GM12878 (cell line): ENCODE measurements around the gene TBC1D24. TPM values are rescaled to one million over a fixed set of nuclear protein-coding genes. Genes with fewer than 3 reads are reported as not detected.

Source experiments
- ATAC-seq: fragments of 200-7000 bp; cut with Tn5 transposase; 3 replicates; pipeline ENCODE4 v1.9.1; 2020; ENCODE audit warnings: mild to moderate bottlenecking, moderate library complexity
- BruUV-seq: library from RNA; stranded (reverse); fragments of 400-500 nt; replicated peaks from 2 replicates; lab custom pipeline; 2021; lab: Mats Ljungman, UMichigan
- CTCF ChIA-PET: fragments of 300-600 bp; sonication (Branson Sonifier 250); formaldehyde crosslinking; extraction: SDS; loops from one replicate; lab custom pipeline; 2021; ENCODE audit warnings: inconsistent platforms; lab: Yijun Ruan, JAX
- POLR2A ChIA-PET: fragments of 350-600 bp; formaldehyde crosslinking; extraction: SDS; loops from one replicate; lab custom pipeline; 2021; ENCODE audit warnings: inconsistent platforms; lab: Charles Lee
- RAD21 ChIA-PET: fragments of 300-600 bp; sonication (Branson Sonifier 250); formaldehyde crosslinking; loops from one replicate; lab custom pipeline; 2023; ENCODE audit warnings: antibody characterized with exemption; ENCODE audit not compliant: unreplicated experiment; lab: Charles Lee
- SMC1A ChIA-PET: fragments of 300-600 bp; sonication (Branson Sonifier 250); formaldehyde crosslinking; loops from one replicate; lab custom pipeline; 2023; ENCODE audit not compliant: unreplicated experiment, uncharacterized antibody; lab: Charles Lee
- DNase-seq: peaks from one replicate; pipeline ENCODE4 v3.0.0-alpha.2; 2011; ENCODE audit warnings: low read depth, low spot score
- FAIRE-seq: peaks from 3 replicates; lab custom pipeline; 2011; peaks lifted over from hg19 to GRCh38; lab: Jason Lieb, UNC
- H2AFZ ChIP-seq: 2 replicates; pipeline ENCODE4 v1.6.0; 2011; ENCODE audit warnings: low read depth, low read length, control low read depth; ENCODE audit not compliant: control insufficient read depth
- H3K27ac ChIP-seq: 2 replicates; pipeline ENCODE4 v1.5.1; 2011; ENCODE audit warnings: control low read depth; ENCODE audit not compliant: control insufficient read depth, insufficient read depth
- H3K27me3 ChIP-seq, 2 experiments: replicated peaks in 1 of 2; 2 replicates each; pipeline versions ENCODE4 v1.6.0 to v1.6.1; 2011; ENCODE audit warnings: low read length in 1 of 2; ENCODE audit not compliant: control insufficient read depth in 2 of 2, insufficient read depth in 2 of 2
- H3K36me3 ChIP-seq, 2 experiments: 2 replicates each; pipeline ENCODE4 v1.5.1; 2011; ENCODE audit warnings: low read length in 1 of 2; ENCODE audit not compliant: control insufficient read depth in 2 of 2, insufficient read depth in 2 of 2
- H3K4me1 ChIP-seq: 2 replicates; pipeline ENCODE4 v1.6.1; 2011; ENCODE audit warnings: mild to moderate bottlenecking, low read length, moderate library complexity, mixed read lengths; ENCODE audit not compliant: control insufficient read depth, insufficient read depth
- H3K4me2 ChIP-seq: 2 replicates; pipeline ENCODE4 v1.6.0; 2011; ENCODE audit warnings: control low read depth; ENCODE audit not compliant: control insufficient read depth, insufficient read depth
- H3K4me3 ChIP-seq: fragments of 200-600 bp; sonication (generic); 2 replicates; pipeline ENCODE4 v1.5.1; 2016
- H3K79me2 ChIP-seq: 2 replicates; pipeline ENCODE4 v1.6.0; 2011; ENCODE audit warnings: low read length; ENCODE audit not compliant: control insufficient read depth, insufficient read depth
- H3K9ac ChIP-seq: 2 replicates; pipeline ENCODE4 v1.8.0; 2011; ENCODE audit warnings: low read length, control low read depth, mixed read lengths; ENCODE audit not compliant: control insufficient read depth, insufficient read depth
- H3K9me3 ChIP-seq: replicated peaks from 3 replicates; pipeline ENCODE4 v1.5.1; 2011; ENCODE audit warnings: mild to moderate bottlenecking, low read length; ENCODE audit not compliant: control insufficient read depth, insufficient read depth
- H4K20me1 ChIP-seq: 2 replicates; pipeline ENCODE4 v1.6.0; 2011; ENCODE audit not compliant: control insufficient read depth, insufficient read depth
- ZNF207 ChIP-seq: fragments of 450-650 bp; IDR thresholded peaks from 2 replicates; pipeline ENCODE4 v1.6.1; 2014; ENCODE audit warnings: antibody characterized with exemption, mild to moderate bottlenecking, borderline replicate concordance
- WGBS: methylation state at CpG from one replicate; pipeline ENCODE4 v1.1.6; 2016; ENCODE audit warnings: low lambda C conversion rate; ENCODE audit not compliant: insufficient replicate concordance, insufficient coverage; ENCODE audit errors: missing lambda C conversion rate; 5-methylcytosine and 5-hydroxymethylcytosine counted together
- in situ Hi-C: fragments of 300-500 bp; cut with MboI; formaldehyde crosslinking; loops from 9 replicates; pipeline ENCODE4 v1.14.3; 2018; ENCODE audit warnings: mixed read lengths
- intact Hi-C: fragments of 100-400 bp; cut with micrococcal nuclease; formaldehyde crosslinking; loops from one replicate; pipeline ENCODE4 v1.14.2; 2022; ENCODE audit not compliant: unreplicated experiment
- polyA plus RNA-seq, 11 experiments: library from polyadenylated mRNA; depleted of rRNA in 4 of 11; unstranded in 6 of 11; stranded (reverse) in 5 of 11; fragments of >200 nt; fragmentation: Nextera tagmentation in 4 of 11; fragmentation: Illumina TruSeq in 1 of 11; extraction: Ambion mirVana in 4 of 11; extraction: Trizol in 1 of 11; gene quantifications; 1 replicate in 1 of 11; 2 replicates in 10 of 11; pipeline versions ENCODE4 v1.2.1 to v1.2.3, GENCODE V29; 2011 to 2016; ENCODE audit warnings: inconsistent platforms in 2 of 11, missing spikeins in 2 of 11, low read depth in 1 of 11
- total RNA-seq, 4 experiments: library from RNA; depleted of rRNA in 3 of 4; stranded (reverse); fragments of >200 nt in 3 of 4; fragmentation: Illumina TruSeq in 1 of 4; extraction: Trizol in 1 of 4; gene quantifications; 2 replicates each; pipeline versions ENCODE4 v1.2.1 to v1.2.3, GENCODE V29; 2013 to 2021
- TF ChIP-seq, protein P1 (sequence below): IDR thresholded peaks from 2 replicates; pipeline ENCODE4 v1.6.1; 2011; ENCODE audit warnings: mild to moderate bottlenecking, low read depth, low read length, moderate library complexity; ENCODE audit not compliant: insufficient replicate concordance

Gene TBC1D24
- total and polyA plus RNA-seq, 10 of the 15 experiments (the other 5 are each of a cell fraction or from before 2014, with no cell fraction given) = 1.1 to 9.6 (median 4.5) TPM

DNA sequence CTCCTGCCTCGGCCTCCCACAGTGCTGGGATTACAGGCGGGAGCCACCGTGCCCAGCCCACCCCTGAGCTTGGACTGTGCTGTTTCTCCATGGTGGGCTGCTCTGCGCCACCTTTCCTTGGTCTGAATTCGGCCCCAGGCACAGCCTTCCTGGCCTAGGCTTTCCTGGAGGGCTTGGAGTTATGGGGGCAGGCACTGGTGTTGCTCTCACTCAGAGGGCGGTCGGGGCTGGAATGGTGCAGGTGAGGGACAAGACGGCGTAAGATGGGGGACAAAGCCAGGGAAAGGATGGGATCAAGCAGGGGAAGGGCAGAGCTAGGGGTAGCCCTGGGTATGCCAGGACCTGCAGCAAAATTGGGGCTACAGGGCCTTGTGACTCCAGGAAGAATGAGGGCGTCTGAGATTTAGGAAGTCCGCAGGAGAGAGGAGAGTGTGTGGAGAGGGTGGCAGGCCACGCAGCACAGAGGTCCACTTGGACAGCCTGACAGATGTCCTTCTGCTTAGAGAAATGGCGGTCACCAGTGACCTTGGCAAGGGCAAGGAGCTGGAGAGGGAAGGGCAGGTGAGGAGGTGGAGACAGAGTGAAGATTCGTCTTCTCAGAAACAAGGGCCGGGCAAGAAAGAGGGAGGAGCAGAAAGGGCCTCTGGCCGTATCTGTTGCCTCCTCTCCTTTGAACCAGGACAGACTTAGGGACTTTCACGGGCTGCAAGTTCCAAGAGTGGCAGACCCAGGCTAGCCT lies 37.2 kb downstream of the TBC1D24 start:
- ChIA-PET RAD21 (interaction anchor here (1.0 to 1.3 kb wide), 2 partner anchors 42 to 241 kb away, joined by 3 to 4 read pairs; partner anchors contain the start of gene SRRM2), POLR2A (no interaction called here), CTCF (interaction anchor here (0.6 to 1.6 kb wide), 2 partner anchors 27 to 372 kb away, joined by 3 to 4 read pairs; no protein-coding TSS in a partner anchor), SMC1A (interaction anchor here (0.8 to 1.3 kb wide), 2 partner anchors 10 to 26 kb away, joined by 3 to 5 read pairs; partner anchors contain the start of gene PDPK1)
- Histone ChIP-seq H3K4me2 (no peak overlapping the region), H4K20me1 (peaks cover 6% of the 10 kb centered on the region; the same call in 1 of the 2 replicates), H3K4me3 (no peak overlapping the region), H3K9ac (no peak overlapping the region), H3K27me3 (no peaks in the 10 kb centered on the region), H2AFZ (no peak overlapping the region), H3K4me1 (peaks cover 41% of the 10 kb centered on the region), H3K9me3 (no peaks in the 10 kb centered on the region), H3K79me2 (peaks cover 34% of the 10 kb centered on the region), H3K27ac (no peak overlapping the region), H3K36me3 (peaks cover 2 to 6% of the 10 kb centered on the region in 2 experiments; a peak in 3 of 4 replicates)
- DNase-seq (no peak), FAIRE-seq (no peak), ATAC-seq (no peak)
- in situ Hi-C loops = no loop called here
- no TSS peak for BruUV-seq
- 93% methylated on average over 17 of the region's 17 CpGs for WGBS
- TF ChIP-seq, protein P1, sequence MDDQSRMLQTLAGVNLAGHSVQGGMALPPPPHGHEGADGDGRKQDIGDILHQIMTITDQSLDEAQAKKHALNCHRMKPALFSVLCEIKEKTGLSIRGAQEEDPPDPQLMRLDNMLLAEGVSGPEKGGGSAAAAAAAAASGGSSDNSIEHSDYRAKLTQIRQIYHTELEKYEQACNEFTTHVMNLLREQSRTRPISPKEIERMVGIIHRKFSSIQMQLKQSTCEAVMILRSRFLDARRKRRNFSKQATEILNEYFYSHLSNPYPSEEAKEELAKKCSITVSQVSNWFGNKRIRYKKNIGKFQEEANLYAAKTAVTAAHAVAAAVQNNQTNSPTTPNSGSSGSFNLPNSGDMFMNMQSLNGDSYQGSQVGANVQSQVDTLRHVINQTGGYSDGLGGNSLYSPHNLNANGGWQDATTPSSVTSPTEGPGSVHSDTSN = no peak
- no peak for TF ChIP-seq ZNF207
- intact Hi-C loops = no loop called here
